ENCODE results near the gene NSMCE1. TPM values are rescaled to one million over a fixed set of nuclear protein-coding genes. Genes with fewer than 3 reads are reported as not detected.

NSMCE1 gene
- total and polyA plus RNA-seq, 10 donors = 18.4 to 79.0 (median 36.7) TPM

- WGBS, 5 donors = 1 to 2% (median 1%) methylated on average over 31 to 39 of the region's 39 CpGs
- Histone ChIP-seq H3K9me3 (no peaks in the 10 kb centered on the region), H3K4me1 (peaks cover 44 to 89% (median 66%) of the 10 kb centered on the region in 6 donors), H3K27me3 (replicated peaks in 1 of 7) (no peaks in the 10 kb centered on the region), H3K27ac (peak overlapping the region; percentile 95 to 100 (median 98)), H3K36me3 (peaks cover 0 to 2% (median 0%) of the 10 kb centered on the region in 6 donors), H3K4me3 (peak overlapping the region; percentile 62 to 85 (median 80))
- TF ChIP-seq POLR2AphosphoS5 (IDR thresholded peaks at IDR 0.05) = peak; percentile 44 to 81 (median 77)
- TF ChIP-seq CTCF (IDR thresholded peaks at IDR 0.05 in 8 of 11, conservative IDR thresholded peaks at IDR 0.05 in 3 of 11) = no peak
- TF ChIP-seq POLR2A (IDR thresholded peaks at IDR 0.05) = no peak
- DNase-seq = peak; percentile 87
- intact Hi-C loops (cut with DNase I; ENCODE audit: low total_unique reads) = loop anchor here (10.0 kb wide), 1 partner anchor 49 kb away; the partner anchor contains the start of gene NSMCE1
These were observed 45.7 kb upstream of the NSMCE1 start for GRCh38 chr16:27314161-27314723.

- WGBS, 5 donors = 0 to 1% (median 0%) methylated on average over 6 to 85 of the region's 85 CpGs
- Histone ChIP-seq H3K4me3 (peak within 1 kb of the TSS; percentile 62 to 85 (median 80)), H3K27me3 (replicated peaks in 1 of 7) (no peaks in the 10 kb centered on the region), H3K36me3 (no peaks in the 10 kb centered on the region), H3K4me1 (peaks cover 40 to 83% (median 60%) of the 10 kb centered on the region in 6 donors), H3K9me3 (no peaks in the 10 kb centered on the region), H3K27ac (peak within 1 kb of the TSS; percentile 95 to 100 (median 98))
- intact Hi-C loops (cut with DNase I; ENCODE audit: low total_unique reads) = loop anchor here (10.0 kb wide), 1 partner anchor 49 kb away; the partner anchor contains the start of gene NSMCE1
- DNase-seq = peak; percentile 93
- TF ChIP-seq CTCF (IDR thresholded peaks at IDR 0.05 in 8 of 11, conservative IDR thresholded peaks at IDR 0.05 in 3 of 11) (no peak), POLR2AphosphoS5 (IDR thresholded peaks at IDR 0.05) (peak; percentile 70 to 87 (median 85))
These were observed 45.0 kb upstream of the NSMCE1 start, which contains the start of gene IL4R for GRCh38 chr16:27313422-27314160. Gene IL4R, plus strand, starts transcription at chr16:27313974. Its CDS starts 26,230 bp downstream, at chr16:27340204.

DNA sequence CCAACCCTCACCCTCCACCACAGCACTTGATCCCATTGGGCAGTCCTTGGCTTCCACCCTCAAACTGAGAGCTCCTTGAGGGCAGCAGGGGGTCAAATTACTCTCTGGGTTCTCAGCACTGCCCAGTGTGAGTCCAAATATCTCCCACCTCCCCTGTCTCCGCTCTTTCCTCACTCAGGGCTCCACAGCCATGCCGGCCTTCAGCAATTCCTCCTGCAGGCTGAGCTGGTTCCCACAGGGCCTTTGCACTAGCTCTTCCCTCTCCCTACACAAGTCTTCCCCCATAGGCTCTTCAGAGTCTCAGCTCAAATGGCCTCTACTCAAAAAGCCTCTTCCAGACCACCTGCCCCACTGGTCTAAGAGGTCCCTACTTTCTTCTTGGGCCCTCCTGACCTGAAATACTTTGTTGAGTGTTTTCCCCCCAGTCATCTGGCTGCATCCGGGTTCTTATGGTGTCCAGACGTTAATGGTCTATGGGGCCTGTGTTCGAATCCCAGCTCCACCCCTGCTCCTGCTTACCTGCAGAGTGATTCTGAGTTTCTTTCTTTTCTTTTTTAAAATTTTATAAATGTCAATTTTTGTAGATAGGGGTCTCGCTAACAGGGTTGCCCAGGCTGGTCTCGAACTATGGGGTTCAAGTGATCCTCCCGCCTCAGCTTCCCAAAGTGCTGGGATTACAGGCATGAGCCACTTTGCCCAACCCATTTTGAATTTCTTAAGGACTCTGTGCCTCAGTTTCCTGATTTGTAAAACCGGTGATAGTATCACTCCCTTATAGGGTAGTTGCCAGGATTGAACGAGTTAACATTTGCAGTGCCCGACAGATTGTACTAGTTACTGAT lies 44.2 kb upstream of the NSMCE1 start:
- H3K27ac ChIP-seq = peak overlapping the region; percentile 95 to 100 (median 98)
- peak overlapping the region; percentile 62 to 85 (median 80) for H3K4me3 ChIP-seq
- no peak for TF ChIP-seq POLR2AphosphoS5 (IDR thresholded peaks at IDR 0.05)
- TF ChIP-seq POLR2A (IDR thresholded peaks at IDR 0.05) = no peak
- no peak for TF ChIP-seq CTCF (IDR thresholded peaks at IDR 0.05 in 8 of 11, conservative IDR thresholded peaks at IDR 0.05 in 3 of 11)
- peaks cover 32 to 75% (median 52%) of the 10 kb centered on the region in 6 donors for H3K4me1 ChIP-seq
- DNase-seq = no peak
- no peaks in the 10 kb centered on the region for H3K27me3 ChIP-seq (replicated peaks in 1 of 7)
- no peaks in the 10 kb centered on the region for H3K9me3 ChIP-seq
- WGBS, 5 donors = 68 to 74% (median 72%) methylated on average over 11 of the region's 11 CpGs
- intact Hi-C loops (cut with DNase I; ENCODE audit: low total_unique reads) = loop anchor here (10.0 kb wide), 1 partner anchor 48 kb away; the partner anchor contains the start of gene NSMCE1
- no peaks in the 10 kb centered on the region for H3K36me3 ChIP-seq

Measured in spleen (tissue), 11 donors.